Skeletal muscle tissue (tissue), 4 donors: Measurements from ENCODE around the gene DIAPH3. TPM values are rescaled to one million over a fixed set of nuclear protein-coding genes. Genes with fewer than 3 reads are reported as not detected.
A peak's percentile ranks its signal among the peaks of the same experiment; 100 is the strongest.
"Not testable (repeated sequence)": the region's sequence is repeated elsewhere in the genome, so short reads cannot be mapped to it uniquely, and the experiment has no call there.

Experiments used
- H3K27ac ChIP-seq: one replicate; pipeline ENCODE4 v1.7.0; 2013; ENCODE audit warnings: mild to moderate bottlenecking, low read depth, low read length, inconsistent platforms
- H3K27me3 ChIP-seq, 3 donors: one replicate each; pipeline ENCODE4 v1.7.0; 2013; ENCODE audit warnings: low read length in 3 of 3; ENCODE audit not compliant: control insufficient read depth in 3 of 3, insufficient read depth in 3 of 3
- H3K36me3 ChIP-seq, 3 donors: one replicate each; pipeline ENCODE4 v1.7.0; 2013; ENCODE audit warnings: low read length in 3 of 3; ENCODE audit not compliant: control insufficient read depth in 3 of 3, insufficient read depth in 3 of 3
- H3K4me1 ChIP-seq, 3 donors: one replicate each; pipeline ENCODE4 v1.7.0; 2013; ENCODE audit warnings: low read length in 3 of 3, mild to moderate bottlenecking in 3 of 3; ENCODE audit not compliant: control insufficient read depth in 3 of 3, insufficient read depth in 3 of 3
- H3K4me3 ChIP-seq, 3 donors: one replicate each; pipeline ENCODE4 v1.7.0; 2013; ENCODE audit warnings: low read length in 3 of 3
- H3K9ac ChIP-seq, 3 donors: one replicate each; pipeline ENCODE4 v1.7.0; 2013; ENCODE audit warnings: low read length in 3 of 3, mild to moderate bottlenecking in 3 of 3, moderate library complexity in 2 of 3, low read depth in 1 of 3
- H3K9me3 ChIP-seq, 3 donors: one replicate each; pipeline ENCODE4 v1.7.0; 2013; ENCODE audit warnings: low read length in 3 of 3; ENCODE audit not compliant: control insufficient read depth in 3 of 3
- total RNA-seq: library from RNA; depleted of rRNA; stranded (reverse); fragments of >200 nt; gene quantifications from one replicate; pipeline ENCODE4 v1.2.3, GENCODE V29; 2014
- donor health status: Osteomylitis.

DIAPH3 gene, protein sequence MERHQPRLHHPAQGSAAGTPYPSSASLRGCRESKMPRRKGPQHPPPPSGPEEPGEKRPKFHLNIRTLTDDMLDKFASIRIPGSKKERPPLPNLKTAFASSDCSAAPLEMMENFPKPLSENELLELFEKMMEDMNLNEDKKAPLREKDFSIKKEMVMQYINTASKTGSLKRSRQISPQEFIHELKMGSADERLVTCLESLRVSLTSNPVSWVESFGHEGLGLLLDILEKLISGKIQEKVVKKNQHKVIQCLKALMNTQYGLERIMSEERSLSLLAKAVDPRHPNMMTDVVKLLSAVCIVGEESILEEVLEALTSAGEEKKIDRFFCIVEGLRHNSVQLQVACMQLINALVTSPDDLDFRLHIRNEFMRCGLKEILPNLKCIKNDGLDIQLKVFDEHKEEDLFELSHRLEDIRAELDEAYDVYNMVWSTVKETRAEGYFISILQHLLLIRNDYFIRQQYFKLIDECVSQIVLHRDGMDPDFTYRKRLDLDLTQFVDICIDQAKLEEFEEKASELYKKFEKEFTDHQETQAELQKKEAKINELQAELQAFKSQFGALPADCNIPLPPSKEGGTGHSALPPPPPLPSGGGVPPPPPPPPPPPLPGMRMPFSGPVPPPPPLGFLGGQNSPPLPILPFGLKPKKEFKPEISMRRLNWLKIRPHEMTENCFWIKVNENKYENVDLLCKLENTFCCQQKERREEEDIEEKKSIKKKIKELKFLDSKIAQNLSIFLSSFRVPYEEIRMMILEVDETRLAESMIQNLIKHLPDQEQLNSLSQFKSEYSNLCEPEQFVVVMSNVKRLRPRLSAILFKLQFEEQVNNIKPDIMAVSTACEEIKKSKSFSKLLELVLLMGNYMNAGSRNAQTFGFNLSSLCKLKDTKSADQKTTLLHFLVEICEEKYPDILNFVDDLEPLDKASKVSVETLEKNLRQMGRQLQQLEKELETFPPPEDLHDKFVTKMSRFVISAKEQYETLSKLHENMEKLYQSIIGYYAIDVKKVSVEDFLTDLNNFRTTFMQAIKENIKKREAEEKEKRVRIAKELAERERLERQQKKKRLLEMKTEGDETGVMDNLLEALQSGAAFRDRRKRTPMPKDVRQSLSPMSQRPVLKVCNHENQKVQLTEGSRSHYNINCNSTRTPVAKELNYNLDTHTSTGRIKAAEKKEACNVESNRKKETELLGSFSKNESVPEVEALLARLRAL
- 3.7 TPM for total RNA-seq

DNA sequence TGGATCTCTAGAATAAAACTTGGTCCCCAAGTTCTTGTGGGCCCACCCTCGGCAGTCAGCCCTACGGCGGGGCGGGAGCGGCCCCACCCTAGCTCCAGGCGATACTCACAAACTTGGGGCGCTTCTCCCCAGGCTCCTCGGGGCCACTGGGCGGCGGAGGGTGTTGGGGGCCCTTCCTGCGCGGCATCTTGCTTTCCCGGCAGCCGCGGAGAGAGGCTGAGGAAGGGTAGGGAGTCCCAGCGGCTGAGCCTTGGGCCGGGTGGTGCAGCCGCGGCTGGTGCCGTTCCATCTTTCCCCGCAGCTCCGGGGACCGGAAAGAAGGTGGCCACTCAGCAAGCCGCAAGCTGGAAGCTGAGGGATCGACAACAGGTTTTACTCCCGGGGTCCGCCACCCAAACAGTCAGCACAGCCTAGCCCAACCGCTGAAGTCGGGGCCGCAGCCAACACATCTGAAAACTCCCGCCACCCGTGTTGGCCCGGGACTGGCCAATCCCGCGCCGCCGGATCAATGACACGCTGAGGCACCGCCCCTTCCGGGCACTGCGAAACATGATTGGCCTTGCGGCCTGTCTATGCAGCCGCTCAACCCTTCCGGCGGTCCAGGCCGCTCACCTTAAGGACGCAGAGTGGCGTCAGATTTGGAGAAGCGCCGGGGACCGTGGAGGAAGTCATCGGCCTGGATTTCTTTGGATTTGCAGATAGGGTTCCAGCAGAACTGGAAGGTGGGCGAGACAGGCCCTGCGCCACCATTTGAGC, at the start of gene DIAPH3:
Gene DIAPH3 (minus strand): TSS at position 451 of the 756 bp plus-strand sequence. CDS start 162 bp downstream, at position 289.
- Histone ChIP-seq H3K4me3 (peak within 1 kb of the TSS; percentile 94 to 97 (median 97)), H3K36me3 (no peaks in the 10 kb centered on the region), H3K27ac (peak within 1 kb of the TSS; percentile 80), H3K27me3 (peaks cover 0 to 3% (median 0%) of the 10 kb centered on the region in 3 donors), H3K9me3 (no peaks in the 10 kb centered on the region), H3K4me1 (peaks cover 5 to 20% (median 13%) of the 10 kb centered on the region in 3 donors), H3K9ac (peak within 1 kb of the TSS; percentile 90 to 97 (median 97))

DNA sequence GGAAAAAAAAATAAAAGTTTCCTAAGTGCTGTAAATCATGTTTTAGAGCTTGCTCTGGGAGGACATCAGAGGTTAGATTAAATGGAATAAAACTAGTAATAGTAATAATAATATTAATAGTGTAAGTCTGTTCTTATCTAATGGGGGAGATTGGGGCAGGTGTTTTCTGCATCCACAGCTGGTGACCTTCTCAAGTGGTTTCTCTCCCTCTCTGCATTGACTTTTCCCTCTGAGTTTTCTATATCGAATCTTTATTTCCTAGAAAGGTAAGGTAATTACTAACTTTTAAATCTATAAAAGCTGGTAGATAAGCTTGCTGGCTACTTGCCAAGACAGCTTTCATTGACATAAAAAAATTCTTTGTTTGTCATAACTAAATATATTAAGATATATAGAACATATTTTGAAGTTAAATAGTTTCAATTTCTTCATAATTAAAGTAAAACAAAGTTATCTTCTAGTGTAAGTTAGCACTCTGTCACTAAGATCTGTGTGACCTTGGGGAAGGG, 49.6 kb upstream of the DIAPH3 start:
- no peaks in the 10 kb centered on the region for H3K4me1 ChIP-seq
- no peak overlapping the region for H3K9ac ChIP-seq
- no peak overlapping the region for H3K27ac ChIP-seq
- no peaks in the 10 kb centered on the region for H3K27me3 ChIP-seq
- H3K36me3 ChIP-seq, result no peaks in the 10 kb centered on the region
- no peak overlapping the region for H3K4me3 ChIP-seq
- H3K9me3 ChIP-seq, result no peaks in the 10 kb centered on the region

DNA sequence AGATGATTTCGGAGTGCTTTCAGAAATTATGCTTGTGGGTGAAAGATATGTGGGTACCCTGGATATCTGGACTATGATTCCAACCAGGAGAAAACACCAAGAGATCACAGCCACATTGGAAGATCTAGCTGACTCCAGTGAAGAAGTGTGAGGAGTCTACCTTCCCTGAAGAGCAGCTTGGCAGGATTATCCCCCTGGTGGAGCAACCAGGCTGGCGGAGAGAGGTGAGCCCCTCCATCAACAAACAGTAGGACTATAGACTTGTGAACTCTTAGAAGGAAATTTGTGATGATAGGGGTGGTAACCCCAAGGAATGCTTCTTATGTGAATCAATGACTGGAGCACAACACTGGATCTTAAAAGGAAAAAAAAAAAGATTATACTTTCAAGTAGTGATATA, 47.8 kb upstream of the DIAPH3 start:
- Histone ChIP-seq H3K4me3 (no peak overlapping the region), H3K4me1 (no peaks in the 10 kb centered on the region), H3K9ac (no peak overlapping the region), H3K27ac (no peak overlapping the region), H3K36me3 (no peaks in the 10 kb centered on the region), H3K9me3 (no peaks in the 10 kb centered on the region), H3K27me3 (no peaks in the 10 kb centered on the region)

DNA sequence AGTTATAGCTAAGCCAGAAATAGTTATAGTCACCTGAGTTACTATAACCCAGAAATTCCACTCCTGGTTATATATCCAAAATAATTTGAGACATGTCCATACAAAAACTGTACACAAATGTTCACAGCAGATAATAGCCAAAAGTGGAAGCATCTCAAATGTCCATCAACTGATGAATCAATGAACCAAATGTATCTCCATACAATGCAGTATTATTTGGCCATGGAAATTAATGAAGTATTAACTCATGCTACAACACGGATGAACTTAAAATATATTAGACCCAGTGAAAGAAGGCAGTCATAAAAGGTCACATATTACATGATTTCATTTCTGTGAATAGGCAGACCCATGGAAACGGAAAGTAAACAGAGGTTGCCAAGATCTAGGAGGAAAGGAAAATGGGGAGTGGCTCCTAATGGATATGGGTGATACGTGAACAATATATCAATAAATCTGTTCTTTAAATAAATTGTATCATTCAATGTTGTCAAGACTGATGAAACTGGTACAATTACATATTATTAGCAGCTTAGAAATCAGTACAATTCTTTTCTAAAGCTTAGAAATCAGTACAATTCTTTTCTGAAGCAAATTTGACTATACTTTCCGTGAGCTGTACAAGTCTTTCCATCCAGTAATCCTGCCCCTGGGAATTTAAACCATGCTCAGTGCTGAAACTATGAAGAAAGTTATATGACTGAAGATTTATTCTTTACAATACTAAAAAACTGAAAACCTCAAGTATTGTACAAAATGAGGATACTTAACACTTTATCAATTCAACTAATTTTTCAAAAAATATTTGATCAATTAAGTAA, 47.0 kb upstream of the DIAPH3 start:
- Histone ChIP-seq H3K4me3 (no peak overlapping the region), H3K9ac (no peak overlapping the region), H3K9me3 (no peaks in the 10 kb centered on the region), H3K36me3 (no peaks in the 10 kb centered on the region), H3K4me1 (no peaks in the 10 kb centered on the region), H3K27ac (no peak overlapping the region), H3K27me3 (no peaks in the 10 kb centered on the region)

DNA sequence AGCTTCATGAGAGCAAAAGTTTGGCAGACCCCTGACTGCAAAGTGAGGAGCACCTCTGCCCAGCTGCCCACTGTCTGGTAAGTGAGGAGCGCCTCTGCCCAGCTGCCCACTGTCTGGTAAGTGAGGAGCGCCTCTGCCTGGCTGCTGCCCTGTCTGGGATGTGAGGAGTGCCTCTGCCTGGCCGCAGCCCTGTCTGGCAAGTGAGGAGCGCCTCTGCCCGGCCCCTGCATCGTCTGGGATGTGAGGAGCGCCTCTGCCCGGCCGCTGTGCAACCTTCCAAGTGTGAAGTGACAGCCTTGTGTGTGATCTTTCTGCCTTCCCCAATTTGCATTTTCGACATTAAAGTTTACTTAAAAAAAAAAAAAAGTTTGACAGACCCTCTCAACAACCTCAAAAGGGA, 41.8 kb upstream of the DIAPH3 start:
- not testable (repeated sequence) for H3K27me3 ChIP-seq, H3K27ac ChIP-seq, H3K4me3 ChIP-seq, H3K4me1 ChIP-seq, H3K9ac ChIP-seq, H3K36me3 ChIP-seq, H3K9me3 ChIP-seq

DNA sequence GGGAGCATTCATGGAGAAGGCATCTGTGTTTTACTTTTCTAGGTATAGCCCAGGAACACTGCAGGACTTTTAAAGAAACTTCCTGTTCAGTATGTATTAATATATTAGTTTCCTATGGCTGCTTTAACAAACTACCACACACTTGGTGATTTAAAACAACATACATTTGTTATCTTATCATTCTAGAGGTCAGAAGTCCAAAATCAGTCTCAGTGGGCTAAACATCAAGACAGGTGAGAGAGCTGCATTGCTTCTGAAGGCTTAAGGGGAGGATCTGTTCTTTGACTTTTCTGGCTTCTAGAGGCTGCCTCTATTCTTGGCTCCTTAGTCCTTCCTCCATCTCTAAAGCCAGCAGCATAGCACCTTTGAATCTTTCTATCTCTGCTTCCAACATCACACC, 37.6 kb upstream of the DIAPH3 start:
- H3K9ac ChIP-seq, result no peak overlapping the region
- no peak overlapping the region for H3K27ac ChIP-seq
- no peak overlapping the region for H3K4me3 ChIP-seq
- no peaks in the 10 kb centered on the region for H3K27me3 ChIP-seq
- H3K9me3 ChIP-seq, result no peaks in the 10 kb centered on the region
- no peaks in the 10 kb centered on the region for H3K36me3 ChIP-seq
- no peaks in the 10 kb centered on the region for H3K4me1 ChIP-seq

DNA sequence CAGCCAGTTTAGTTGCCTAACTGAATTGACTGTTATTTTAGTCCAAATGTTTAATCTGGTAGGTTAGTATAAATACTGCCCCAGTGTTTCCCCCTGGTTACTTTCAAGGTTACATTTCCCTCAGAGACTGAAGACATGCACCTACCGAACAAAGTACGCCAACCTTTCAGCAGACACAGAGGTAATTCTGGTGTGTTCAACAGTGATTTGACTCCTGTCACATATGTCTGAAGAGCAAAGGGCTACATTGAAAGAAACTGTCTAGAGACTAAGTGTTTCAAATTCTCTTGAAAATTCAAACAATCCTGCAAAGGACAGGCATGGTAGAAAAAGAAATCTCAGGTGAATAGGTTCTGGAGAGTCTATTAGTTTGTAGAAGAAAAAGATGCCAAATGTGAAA, 32.2 kb upstream of the DIAPH3 start:
- H3K9me3 ChIP-seq, H3K4me3 ChIP-seq, H3K36me3 ChIP-seq, H3K27ac ChIP-seq, H3K9ac ChIP-seq, H3K4me1 ChIP-seq, H3K27me3 ChIP-seq: not testable (repeated sequence)

DNA sequence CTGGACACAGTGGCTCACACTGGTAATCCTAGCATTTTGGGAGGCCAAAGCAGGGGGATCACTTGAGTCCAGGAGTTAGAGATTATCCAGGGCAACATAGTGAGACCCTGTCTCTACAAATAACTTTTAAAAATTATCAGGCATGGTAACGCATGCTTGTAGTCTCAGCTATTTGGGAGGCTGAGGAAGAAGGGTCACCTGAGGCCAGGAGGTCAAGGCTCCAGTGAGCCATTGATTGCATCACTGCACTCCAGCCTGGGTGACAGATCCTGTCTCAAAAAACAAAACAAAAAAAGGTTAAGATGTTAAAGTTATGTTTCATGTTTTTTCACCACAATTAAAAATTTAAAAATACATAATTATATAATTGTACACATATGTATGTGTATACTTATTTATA, 19.2 kb upstream of the DIAPH3 start:
- Histone ChIP-seq H3K9me3 (no peaks in the 10 kb centered on the region), H3K27me3 (no peaks in the 10 kb centered on the region), H3K36me3 (no peaks in the 10 kb centered on the region), H3K27ac (no peak overlapping the region), H3K4me1 (no peaks in the 10 kb centered on the region), H3K4me3 (no peak overlapping the region), H3K9ac (no peak overlapping the region)

DNA sequence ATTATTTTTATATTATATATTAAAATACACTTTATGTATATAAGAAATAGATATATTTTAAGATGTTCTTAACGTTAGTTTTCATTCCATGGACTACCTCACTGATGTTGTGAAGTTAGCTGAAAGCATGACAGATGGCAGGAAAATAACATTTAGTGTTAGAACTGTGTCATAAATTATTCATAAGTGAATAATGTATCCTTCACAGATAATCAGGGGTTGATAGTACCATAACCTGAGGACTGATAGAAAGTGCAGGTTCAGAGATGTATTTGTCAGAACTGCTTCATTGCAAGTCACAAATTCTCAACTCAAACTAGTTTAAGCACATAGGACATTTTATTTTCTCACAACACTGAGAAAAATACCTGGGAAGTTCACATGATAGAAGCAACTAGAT, 14.6 kb upstream of the DIAPH3 start:
- no peak overlapping the region for H3K4me3 ChIP-seq
- no peak overlapping the region for H3K27ac ChIP-seq
- H3K9ac ChIP-seq, result no peak overlapping the region
- no peaks in the 10 kb centered on the region for H3K4me1 ChIP-seq
- no peaks in the 10 kb centered on the region for H3K27me3 ChIP-seq
- H3K36me3 ChIP-seq, result no peaks in the 10 kb centered on the region
- H3K9me3 ChIP-seq, result no peaks in the 10 kb centered on the region
